NAMALWA (cell line): ENCODE measurements around the gene DARS1.
A peak's percentile ranks its signal among the peaks of the same experiment; 100 is the strongest.
"Not testable (repeated sequence)": the region's sequence is repeated elsewhere in the genome, so short reads cannot be mapped to it uniquely, and the experiment has no call there.

Experiments
- DNase-seq: peaks from one replicate; pipeline ENCODE4 v3.0.0-alpha.2; 2015; ENCODE audit warnings: low spot score

DARS1 gene

DNA sequence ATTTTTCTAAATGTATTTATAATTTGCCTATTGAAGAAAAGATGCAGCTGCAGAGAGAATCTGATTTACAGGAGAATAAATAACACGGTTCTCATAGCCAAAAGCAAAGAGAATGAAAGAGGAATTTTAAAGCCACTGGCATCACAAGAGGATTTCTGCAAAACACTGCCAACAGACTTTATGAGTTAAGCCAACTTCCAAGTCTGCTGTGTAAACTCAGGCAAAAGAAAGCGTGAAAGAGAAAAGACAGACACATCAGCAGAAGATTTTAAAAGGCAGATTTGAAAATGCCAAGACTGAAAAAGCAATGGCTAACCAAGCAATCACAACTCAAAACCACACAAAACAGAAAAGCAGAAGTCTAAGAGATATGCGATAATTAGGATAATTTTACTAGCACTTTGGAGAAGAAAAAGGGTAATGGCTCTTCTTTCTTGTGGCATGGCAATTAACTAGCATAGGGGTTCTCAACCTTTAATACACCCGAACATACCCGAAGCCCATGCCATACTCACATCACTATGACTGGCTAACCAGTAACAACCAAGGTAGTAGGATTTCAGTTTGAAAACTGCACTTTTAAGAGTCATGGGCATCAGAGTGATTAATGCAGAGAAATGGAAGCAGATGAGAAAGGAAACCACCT is 4.9 kb downstream of the DARS1 start:
- peak; percentile 25 for DNase-seq

DNA sequence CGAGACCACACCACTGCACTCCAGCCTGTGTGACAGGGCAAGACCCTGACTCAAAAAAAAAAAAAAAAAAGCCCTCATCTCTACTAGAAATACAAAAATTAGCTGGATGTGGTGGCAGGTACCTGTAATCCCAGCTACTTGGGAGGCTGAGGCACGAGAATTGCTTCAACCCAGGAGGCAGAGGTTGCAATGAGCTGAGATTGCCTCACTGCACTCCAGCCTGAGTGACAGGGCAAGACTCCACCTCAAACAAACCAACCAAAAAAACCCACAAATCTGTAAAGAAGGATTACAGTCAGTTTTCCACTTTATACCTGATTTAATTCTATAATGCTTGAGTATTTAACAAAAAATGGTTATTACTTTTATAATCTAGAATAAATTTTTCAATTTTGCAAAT is 9.7 kb downstream of the DARS1 start:
- DNase-seq: no peak

DNA sequence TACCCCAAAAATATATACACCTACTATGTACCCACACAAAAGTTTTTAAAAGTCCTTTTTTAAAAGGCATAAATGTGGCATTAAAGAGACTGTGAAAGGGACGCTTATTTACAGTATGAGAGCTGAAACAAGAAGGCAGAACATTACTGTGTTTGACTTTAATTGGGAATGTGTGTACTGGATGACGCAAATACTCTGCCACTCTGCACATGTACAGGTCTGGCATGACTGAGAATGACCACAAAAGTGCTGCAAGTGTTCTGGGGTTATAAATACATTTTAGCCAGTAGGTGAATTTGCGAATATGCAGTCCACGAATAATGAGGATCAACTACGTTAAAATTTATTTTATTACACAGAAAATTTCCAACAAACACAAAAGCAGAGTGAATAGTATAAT is 11.4 kb downstream of the DARS1 start:
- DNase-seq: no peak

DNA sequence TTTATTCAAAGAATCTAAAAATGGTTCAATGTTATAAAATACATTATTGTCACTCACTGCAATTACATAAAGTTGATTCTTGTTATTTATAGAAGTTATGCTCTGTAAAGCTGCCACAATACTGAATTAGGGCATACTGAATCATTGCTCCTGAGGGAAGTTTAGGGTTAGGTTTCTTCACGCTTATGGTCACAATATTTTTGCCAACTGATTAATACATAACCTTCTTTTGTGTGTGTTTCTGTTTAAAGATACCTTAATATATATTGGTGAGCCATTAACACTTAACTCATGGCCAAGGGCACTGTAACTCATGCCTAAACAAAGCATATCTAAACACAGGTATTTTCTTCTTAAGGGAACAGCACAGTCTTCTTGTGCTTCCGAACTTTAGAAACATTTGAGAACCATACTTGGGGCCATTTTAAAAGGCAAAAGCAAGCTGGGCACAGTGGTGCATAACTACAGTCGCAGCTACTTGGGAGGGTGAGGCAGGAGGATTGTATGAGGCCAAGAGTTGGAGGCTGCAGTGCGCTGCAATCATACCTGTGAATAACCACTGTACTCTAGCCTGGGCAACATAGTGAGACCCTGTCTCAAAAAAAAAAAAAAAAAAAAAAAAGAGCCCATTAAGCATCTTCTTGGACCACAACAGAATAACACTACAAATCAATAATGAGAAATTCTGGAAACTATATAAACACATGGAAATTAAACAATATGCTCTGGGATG is 15.6 kb downstream of the DARS1 start:
- DNase-seq: no peak

DNA sequence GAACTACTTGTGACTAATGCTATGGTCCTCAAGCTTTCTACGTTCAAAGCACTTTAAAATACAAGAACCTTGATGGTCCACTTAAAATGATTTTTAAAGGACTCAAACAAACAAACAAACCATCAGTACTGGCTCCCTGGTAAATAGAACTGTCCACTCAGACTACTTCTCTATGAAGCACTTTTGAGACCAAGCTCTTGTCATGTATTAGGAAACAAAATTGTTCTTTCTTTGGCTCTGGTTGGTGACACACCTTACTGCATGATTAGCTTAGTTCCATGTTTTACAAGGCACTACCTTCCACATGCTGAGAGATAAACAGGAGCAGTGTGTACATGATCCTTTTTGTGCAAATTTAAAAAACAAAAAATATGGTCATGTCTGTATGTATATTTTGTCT is 19.7 kb downstream of the DARS1 start:
- no peak for DNase-seq

DNA sequence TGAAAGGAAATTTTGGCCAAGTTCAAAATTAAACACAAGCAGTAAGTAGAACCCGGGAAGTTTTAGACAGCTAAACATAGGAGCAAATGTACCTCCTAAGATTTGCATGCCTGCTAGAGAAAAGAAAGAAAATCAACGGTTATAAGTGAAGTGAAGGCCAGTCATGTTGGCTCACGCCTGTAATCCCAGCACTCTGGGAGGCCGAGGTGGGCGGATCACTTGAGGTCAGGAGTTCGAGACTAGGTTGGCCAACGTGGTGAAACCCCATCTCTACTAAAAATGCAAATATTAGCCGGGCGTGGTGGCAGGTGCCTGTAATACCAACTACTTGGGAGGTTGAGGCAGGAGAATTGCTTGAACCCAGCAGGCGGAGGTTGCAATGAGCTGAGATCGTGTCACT is 21.0 kb downstream of the DARS1 start:
- DNase-seq: not testable (repeated sequence)

DNA sequence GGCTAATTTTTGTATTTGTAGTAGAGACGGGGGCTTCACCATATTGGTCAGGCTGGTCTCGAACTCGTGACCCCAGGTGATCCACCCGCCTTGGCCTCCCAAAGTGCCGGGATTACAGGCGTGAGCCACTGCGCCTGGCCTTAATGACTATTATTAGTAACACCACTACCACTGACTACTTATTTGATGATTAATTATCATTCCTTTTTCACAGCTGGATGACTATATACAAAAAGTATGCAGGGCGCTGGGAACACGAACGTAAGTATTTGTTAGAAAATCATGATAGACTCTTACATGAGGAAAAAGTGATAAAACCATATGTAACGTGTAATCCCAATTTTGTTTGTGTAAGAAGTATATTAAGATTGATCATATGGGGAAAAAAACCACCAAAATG is 21.6 kb downstream of the DARS1 start:
- DNase-seq: no peak

DNA sequence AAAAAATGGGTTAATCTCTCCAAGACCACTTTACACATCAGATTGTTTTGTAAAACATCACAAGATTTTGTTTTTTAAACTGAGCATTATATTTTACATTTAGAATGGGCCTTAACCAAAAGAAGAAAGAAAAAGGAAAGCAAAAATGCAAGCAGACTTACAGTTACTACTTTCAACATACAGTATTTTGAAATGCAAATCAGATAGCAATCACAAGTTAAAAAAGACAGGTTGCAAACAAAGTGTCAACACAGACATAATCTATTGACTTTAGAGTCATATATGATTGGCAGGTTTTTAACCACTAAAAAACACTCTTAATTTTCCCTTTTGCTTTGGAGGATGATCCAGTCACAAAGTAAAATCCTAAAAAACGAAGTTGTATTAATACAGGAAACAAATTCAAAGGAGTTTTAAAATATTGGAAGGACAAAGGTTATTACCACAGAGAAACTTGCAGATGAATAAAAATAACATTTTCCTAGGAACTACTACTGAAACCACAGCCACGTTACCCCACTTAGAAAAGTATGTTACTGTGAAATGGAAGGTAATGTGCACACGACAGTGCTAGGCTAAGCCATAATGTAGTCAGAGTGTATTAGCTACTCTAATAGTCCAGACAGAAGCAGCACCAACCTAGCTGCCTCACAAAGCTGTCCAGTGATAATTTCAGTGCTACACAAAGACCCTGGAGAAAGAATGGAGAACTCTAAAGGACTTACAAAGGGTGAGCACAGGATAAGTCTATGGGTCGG is 22.9 kb downstream of the DARS1 start:
- DNase-seq: peak; percentile 22

DNA sequence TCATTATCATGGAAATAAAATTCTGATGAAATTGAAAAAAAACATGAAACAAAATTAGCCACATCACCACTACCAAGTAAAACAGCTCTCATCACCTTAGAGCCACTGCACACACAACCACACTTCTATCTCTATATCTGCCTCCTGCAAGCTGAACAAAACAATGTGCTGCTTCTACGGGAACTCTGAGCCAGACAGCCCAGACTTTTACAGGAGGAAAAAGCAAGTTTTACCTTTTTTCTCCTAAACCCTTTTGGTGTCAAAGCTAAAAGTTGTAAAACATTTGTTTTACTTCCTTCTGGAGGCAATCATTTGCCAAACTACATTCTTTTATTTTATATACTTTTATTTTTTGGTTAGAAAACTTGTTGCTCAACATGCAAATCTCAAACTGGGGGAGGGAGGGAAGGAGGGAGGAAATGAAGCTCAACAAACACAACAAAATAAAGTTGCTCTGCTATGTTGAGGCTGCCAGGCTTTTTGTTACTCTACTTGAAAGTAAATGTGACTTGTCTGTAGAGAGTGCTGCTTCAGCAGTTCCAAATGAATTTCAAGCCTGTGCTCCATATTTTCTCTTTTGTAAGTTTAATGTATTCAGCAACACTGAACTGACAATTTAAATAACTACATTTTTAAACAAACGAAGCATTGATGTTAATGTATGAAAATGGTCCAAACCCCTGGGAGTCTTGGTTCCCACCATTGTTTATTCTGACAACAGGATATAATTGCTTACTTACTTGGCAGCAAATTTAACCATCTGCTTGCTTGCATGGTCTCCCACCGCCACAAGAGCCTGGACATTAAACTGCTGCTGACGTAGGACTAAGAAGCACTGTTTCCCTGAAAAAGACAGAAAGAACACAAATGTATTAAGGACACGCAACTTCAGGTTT is 24.5 kb downstream of the DARS1 start:
- peak; percentile 28 for DNase-seq

DNA sequence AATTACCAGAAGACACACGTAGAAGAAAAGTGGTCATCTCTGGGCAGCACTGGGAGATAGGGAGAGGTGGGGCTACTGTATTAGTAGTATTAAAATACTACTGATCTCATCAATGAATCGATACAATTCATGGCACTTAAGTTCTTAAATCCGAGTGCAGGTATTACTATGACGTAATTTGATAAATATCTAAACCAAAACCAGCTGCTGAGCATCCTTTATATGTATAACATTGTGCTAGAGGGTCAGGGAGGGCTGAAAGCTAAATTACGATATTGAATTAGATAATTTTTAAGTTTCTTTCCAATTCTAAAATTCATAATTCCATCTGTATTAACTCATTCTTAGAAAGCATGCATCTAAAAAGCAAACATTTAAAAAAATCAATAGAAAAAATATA is 25.3 kb downstream of the DARS1 start:
- DNase-seq: no peak

DNA sequence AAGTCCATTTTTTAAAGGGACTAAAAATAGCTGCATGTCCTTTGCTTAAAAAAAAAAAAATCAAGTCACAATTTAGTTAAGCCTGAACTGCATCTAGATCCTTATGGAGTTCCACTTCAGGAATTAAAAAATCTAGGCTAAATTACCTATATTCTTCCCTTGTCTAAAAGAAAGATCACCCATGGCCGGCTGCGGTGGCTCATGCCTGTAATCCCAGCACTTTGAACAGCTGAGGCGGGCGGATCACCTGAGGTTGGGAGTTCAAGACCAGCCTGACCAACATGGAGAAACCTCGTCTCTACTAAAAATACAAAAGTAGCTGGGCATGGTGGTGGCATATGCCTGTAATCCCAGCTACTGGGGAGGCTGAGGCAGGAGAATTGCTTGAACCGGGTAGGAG is 26.5 kb downstream of the DARS1 start:
- not testable (repeated sequence) for DNase-seq

DNA sequence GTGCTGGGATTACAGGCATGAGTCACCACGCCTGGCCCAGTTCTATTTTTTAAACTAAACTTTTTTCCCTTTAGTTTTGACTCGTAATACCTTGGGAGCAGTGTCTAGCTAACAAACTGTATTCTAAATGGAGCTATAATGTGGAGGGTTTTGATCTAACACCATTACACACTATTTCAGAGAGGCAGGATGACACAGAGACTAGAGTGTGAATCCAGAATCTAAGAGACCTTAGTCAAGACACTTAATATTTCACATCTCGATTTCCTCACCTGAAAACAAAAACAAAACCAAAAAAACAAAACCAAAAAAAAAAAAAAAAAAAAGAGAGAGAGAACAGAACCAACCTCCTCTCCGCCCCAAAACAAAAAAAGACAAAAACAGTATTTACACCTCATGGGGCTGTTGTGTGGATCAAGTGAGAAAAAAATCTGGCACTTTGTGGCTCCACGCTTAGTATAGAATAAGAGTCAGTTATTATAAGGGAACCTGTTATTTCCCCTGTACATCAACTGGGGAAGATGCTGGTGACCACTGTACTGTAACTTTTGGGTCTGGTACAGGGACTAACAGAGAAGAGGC is 31.3 kb downstream of the DARS1 start:
- DNase-seq: no peak

DNA sequence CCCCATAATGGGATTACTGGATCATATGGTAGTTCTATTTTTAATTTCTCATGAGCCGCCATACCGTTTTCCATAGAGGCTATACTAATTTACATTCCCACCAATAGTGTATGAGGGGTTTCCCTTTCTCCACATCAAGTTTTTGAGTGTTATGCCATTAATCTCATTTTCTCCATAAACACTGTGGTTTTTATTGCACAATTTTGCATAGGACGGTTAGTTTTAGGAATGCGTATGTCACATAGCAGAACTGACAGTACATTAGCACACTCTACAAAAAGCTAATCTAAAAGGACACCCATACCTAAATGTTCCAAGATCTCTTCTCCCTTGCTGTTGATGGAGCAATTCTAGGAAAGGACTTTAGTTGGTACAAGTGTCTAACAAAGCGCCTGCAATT is 32.5 kb downstream of the DARS1 start:
- DNase-seq: no peak

DNA sequence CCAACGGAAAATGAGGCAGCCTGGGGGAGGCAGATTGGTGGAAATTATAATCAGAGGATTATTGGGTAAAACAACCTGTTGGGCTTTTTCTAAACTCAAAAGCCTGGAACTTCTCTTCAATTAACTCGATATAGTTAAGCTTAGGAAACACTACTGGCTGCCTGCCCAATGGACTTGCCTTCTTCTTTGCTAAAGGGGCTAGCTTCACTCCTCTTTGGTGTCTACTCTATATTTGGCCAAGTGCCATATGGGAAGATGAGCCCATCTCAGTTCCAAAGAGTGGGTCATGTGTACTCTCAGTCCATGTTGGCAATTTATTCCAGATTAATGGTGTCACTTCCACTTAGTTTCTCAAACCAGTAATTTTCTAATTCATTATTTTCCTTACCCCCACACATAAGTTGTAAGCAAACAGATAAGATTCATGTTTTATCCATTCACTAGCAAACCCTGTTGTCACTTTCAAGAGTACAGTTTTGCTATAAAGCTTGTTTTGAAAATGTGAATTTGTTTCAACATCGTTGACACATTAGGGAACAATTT is 34.3 kb downstream of the DARS1 start:
- no peak for DNase-seq

DNA sequence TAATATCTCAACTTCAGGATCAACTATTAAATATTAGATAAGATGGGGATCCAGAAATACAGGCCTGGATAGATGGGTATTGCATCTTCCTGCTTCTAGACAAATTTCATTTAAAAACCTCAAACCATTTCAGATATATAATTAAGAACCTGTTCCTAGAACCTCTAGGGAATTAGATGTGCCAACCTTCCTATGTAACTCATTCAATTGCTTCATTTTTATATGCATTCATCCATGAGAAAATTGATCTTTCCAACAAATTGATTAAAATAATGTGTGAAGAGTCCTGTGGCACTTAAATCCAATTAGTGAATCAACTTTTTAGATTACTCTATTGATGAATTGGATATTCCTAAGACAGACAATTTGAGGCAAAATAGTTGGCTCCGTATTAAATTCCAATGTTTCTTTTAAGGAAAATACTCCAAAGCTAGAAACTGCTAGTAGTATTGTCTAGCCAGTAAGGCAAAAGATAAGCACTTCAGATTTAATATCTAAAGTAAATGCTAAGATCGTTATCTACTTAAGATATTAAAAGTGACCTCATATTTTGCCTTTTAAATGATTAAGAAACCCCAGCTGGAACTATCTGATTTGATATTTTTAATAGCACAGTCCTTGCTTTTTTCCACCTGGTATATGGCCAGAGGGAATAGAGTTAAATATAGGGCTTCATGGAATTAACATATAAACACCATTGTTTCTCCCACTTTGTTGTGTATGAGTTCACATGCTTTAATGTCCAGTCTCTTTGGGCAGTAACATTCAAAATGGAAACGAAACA is 35.8 kb downstream of the DARS1 start:
- no peak for DNase-seq

DNA sequence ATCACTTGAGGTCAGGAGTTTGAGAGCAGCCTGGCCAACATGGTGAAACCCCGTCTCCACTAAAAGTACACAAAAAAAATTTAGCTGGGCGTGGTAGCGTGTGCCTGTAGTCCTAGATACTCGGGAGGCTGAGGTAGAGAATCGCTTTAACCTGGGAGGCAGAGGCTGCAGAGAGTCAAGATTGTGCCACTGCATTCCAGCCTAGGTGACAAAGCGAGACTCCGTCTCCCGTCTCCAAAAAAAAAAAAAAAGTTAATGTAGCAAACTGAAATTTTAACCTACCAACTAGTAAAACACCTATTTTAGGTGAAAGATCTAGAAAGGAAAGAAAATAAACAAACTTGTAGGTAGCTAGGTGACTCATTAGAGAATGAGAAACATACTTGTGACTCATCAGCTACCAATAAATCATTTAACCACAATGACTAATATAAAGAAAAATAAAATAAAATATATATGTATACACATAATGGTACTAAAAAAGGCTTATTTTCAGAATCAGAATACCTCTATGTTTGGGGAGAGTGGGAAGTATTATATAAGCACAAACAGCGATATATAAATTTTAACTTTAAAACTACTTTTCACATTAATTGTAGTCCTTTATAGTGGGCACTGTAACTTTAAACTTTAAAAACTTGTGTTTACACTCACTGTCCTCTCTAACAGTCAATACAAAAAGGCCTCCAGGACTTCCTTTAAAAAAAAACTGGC is 36.6 kb downstream of the DARS1 start:
- no peak for DNase-seq

DNA sequence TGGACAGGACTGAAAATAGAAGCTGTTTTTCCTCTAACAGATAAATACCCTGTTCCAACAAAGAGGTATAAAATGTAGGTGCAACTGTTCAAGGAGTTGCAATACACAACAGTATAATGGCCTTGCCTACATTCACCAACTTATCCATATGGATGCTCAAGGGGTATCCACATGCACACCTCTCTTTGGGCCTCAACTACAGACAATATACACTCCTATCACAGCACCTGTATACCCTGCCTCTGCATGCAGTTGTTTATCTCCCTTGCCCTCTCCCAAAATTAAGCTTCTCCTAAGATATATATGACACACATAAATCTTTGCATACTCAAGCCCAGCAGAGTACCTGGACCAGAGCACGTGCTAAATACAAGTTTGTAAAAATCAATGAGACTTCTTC is 37.3 kb downstream of the DARS1 start:
- DNase-seq: no peak

DNA sequence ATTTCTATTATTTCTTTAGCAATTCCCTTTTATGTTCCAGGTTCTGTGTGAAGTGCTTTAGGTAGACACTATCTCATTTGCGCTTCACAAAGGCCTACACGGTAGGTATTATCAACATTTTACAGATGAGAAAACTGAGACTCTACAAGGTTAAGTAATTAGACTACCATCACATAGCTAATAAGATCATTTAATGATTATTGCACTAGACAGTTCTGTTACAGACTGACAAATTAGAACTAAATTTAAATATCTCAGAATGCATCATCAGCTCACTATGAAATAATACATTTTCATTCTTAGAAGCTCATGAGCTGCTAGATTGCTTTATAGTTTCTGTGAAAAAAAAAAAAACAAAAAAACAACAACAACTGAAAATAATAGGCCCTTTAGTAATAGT is 37.9 kb downstream of the DARS1 start:
- no peak for DNase-seq

DNA sequence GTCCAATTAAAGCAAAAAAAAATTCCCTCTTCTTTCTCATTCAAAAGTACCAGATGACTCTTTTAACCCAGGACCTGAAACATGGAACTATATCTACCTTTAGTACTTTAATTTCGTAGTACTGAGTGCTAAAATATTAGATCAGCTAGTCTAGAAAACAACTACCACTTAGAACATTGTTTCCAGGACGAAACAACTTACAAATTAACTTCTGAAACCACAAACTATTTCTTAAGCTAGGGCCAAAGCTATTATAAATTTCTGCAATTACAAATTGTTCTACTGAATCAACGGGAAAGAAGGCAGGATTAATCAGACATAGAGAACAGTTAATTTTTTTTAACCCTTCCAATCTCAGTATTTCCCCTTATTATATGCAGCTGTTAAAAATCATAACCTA is 39.9 kb downstream of the DARS1 start:
- no peak for DNase-seq

DNA sequence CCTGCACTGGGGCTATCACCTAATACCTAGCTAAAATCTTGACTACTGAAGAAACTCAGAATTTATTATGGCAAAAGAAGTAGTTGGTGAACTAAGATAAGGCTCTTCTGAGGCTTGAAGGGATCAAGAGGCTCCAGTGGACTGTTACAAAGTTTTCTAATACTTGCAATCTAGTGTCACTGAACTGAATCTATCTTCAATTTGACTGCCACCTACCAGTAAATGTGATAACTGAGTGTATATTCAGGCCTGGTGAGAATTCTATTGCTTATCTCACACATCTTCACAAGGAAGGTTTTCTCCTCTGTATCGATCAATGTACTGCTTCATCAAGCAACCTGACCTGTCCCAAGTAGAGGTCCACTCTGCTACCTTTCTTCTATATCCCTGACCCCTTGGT is 40.8 kb downstream of the DARS1 start:
- no peak for DNase-seq
